Astrocyte of the cerebellum (primary cell): ENCODE results near the gene GAS6.
A peak's percentile ranks its signal among the peaks of the same experiment; 100 is the strongest.

Experiments used
- DNase-seq: peaks from one replicate; pipeline ENCODE4 v3.0.0-alpha.2; 2011; ENCODE audit warnings: low read depth
- H3K4me3 ChIP-seq: 2 replicates; pipeline ENCODE4 v1.5.1; 2011; ENCODE audit warnings: mild to moderate bottlenecking, low read depth, low read length, moderate library complexity
- in situ Hi-C: cut with HindIII; loops from 2 replicates; pipeline ENCODE4 v1.10.0; 2017; ENCODE audit warnings: low sequenced_read_pairs
- TF ChIP-seq, protein P1 (sequence below): IDR thresholded peaks from 2 replicates; pipeline ENCODE4 v1.5.1; 2012; ENCODE audit warnings: low read length, low read depth, moderate library complexity, mild to moderate bottlenecking; ENCODE audit errors: missing control alignments

GAS6 gene

DNA sequence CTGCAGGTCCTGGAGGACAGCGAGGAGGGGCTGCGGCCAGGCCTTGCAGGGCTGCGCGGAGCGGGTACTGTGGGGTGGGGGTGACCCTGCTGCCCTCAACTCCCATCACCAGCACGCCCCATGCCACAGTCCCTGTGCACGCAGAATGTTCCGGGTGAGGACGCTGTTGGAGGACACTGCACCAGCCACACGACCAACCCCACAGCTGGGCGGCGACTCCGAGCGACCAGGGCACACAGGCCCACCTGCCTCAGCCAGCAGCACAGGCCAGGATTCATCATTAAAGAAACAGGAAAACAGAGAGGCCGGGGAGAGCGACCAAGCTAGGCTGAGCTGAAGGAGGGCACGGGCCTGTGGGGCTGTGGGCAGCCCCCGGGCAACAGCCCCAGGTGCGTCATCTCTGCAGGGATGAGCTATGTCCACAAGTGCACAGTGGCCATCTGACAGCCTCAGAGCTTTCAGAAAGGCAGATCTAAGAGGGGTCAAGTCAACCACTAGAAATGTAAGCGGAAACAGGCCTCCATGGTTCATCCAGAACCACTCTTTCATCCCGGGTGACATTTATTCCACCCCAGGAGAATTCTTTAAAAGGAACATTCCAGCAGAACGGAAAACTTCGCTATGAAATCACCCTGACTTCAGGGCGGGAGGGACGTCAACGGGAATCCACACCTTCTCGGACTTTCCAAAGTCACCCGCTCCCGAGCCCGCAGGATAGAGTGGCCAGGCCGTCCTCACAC is 1.5 kb downstream of the GAS6 start:
- DNase-seq = no peak
- in situ Hi-C loops = no loop called here
- H3K4me3 ChIP-seq = peak overlapping the region; percentile 69
- TF ChIP-seq, protein P1, sequence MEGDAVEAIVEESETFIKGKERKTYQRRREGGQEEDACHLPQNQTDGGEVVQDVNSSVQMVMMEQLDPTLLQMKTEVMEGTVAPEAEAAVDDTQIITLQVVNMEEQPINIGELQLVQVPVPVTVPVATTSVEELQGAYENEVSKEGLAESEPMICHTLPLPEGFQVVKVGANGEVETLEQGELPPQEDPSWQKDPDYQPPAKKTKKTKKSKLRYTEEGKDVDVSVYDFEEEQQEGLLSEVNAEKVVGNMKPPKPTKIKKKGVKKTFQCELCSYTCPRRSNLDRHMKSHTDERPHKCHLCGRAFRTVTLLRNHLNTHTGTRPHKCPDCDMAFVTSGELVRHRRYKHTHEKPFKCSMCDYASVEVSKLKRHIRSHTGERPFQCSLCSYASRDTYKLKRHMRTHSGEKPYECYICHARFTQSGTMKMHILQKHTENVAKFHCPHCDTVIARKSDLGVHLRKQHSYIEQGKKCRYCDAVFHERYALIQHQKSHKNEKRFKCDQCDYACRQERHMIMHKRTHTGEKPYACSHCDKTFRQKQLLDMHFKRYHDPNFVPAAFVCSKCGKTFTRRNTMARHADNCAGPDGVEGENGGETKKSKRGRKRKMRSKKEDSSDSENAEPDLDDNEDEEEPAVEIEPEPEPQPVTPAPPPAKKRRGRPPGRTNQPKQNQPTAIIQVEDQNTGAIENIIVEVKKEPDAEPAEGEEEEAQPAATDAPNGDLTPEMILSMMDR = no peak

DNA sequence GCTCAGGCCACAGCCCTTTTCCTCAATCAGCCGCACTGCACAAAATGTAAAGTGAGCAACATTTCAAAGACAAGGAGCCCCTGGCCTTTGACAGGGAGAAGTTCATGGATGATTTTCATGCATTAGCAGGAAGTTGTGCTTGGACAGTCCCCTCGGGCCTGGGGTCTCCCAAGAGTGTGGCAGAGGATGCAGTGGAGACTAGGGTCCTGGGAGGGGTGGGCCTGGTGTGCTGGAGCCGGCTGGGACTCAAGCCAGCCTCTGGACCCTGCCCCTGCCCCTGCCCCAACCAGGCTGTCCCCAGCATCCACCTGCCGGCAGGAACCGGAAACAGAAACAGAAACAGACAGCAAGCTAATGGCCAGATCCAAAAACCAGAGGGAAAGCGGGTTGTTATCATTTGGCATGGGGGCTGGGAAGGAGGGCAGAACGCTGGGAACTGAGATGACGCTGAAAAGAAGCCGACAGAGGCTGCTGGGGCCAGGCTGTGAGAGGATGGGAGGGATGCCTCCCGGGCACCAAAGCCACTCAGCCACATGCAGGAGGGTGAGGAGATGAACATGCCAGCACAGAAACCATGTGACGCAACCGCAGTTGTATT is 2.3 kb downstream of the GAS6 start:
- DNase-seq = no peak
- in situ Hi-C loops = no loop called here
- TF ChIP-seq, protein P1 = peak; percentile 3
- H3K4me3 ChIP-seq = peak overlapping the region; percentile 69

DNA sequence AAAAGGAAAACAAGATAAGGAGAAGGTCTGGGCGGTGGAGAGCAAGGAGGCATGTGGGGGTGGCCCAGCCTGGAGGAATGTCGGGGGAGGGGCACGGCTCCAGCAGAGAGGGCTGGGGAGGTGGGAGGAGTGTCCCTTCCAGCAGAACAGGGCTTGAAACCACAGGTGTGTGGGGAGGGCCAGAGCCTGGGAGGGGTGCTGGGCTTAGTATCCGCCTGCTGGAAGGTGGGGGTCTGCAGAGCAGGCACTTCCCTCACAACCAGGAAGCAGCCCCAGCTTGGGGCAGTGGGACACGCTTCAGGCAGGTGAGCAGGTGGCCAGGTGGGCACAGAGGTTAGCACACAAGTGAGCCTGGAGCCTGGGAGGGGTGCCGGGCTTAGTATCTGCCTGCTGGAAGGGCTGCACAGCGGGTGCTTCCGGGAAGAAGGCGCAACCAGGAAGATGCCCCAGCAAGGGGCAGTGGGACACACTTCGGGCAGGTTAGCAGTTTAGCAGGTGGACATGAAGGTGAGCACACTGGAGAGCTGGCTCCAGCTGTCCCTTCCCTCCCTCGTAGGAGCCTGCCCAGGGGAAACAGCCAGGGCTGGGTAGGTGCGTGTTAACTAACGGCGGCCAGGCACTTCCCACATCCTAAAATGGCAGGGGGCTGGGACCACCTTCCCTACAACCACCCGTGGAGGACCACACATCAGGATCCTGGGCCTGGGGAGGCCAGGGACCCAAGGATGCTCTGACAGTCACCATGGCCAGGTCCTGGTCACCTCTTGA is 3.0 kb downstream of the GAS6 start:
- peak overlapping the region; percentile 69 for H3K4me3 ChIP-seq
- TF ChIP-seq, protein P1 = no peak
- no peak for DNase-seq
- in situ Hi-C loops = no loop called here

DNA sequence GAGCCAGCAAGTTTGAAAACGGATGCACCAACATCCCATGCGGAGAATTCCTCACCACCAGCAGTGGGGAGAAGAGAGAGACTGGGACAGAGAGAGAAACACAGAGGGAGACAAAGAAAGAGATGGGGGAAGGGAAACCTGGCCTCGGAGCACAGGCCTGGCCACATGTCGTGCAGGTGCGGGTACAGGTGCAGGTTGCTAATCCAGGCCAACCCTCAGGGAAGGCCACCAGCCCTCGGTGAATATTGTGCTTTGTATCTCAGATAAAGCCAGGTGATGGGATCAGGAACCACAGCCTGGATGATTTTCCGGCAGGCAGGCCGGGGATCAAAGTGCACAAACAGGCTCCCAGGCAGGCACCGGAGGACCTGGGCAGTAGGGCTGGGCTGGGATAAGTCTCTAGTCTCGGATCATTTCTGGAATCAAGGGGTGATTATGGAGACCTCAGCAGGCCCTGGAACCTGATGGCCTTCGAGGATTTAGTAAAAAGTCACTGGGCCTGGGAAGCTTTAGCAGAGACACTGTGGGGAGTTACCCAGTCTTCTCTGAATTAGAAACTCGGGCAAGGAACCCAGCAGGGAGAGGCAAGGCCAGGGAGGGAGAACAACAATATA is 3.7 kb downstream of the GAS6 start:
- no peak for DNase-seq
- no peak overlapping the region for H3K4me3 ChIP-seq
- in situ Hi-C loops = no loop called here
- TF ChIP-seq, protein P1 = no peak

DNA sequence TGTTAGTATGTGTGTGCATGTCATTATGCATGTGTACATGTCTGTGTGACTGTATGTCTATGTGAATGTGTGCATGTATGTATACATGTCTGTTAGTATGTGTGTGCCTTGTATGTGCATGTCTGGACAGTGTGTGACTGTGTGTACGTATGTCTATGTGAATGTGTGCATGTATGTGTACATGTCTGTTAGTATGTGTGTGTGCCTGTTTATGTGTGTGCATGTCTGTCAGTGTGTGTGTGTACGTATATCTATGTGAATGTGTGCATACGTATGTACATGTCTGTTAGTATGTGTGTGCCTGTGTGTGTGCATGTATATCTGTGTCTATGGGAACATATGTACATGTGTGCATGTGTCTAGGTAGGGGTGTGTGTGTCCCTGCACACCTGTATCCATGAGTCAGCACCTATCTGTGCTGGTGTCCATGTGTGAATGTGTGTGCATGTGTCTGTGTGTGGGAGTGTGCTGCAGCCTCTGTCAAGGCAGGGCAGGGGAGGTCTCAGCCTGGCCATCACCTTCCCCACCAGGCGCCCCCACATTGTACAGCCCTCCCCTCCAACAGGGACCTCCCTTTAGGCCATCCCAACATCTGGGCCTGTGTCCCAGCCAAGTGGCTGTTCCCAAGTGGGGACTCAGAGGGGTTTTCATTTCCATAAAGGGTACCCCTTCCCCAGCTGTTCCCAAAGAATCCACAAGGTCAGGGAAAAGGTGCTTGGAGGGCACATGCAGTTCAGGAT is 4.4 kb downstream of the GAS6 start:
- TF ChIP-seq, protein P1 = no peak
- DNase-seq = no peak
- in situ Hi-C loops = no loop called here
- H3K4me3 ChIP-seq = no peak overlapping the region

DNA sequence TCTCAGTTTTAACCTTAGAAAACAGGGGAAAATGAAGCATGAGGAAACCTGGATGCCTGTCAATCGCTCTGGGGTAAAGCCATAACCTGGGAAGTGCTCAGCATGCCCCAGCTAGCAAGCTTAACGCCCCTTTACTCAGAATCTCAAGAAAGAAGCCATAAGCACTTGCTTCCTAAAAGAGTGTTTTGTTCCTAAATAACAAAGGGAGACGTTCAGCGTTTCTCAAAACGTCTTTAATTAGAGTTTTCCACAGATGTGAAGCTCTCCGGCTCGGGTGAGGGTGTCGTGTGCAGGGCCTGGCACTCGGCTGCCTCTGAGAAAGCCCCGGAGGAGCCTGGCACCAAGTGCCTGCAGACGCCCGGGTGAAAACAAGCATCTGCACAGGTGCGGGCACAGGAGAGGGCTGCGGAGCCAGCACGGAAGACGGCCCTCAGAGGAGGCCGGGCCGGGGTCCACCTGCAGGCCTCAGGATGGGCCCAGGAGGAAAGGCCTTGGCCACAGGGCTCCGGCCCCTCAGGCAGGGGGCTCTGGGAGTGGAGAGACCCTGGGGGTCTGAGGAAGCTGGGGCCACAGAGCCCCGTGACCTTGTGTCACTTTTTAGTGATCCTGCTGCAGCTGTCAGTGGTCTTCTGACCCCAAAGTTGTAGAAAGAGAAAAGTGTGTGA is 6.2 kb downstream of the GAS6 start:
- in situ Hi-C loops = no loop called here
- TF ChIP-seq, protein P1 = no peak
- H3K4me3 ChIP-seq = no peak overlapping the region
- DNase-seq = no peak
